Germinal center (tissue), 1 donor: ENCODE measurements around the gene NCBP1.

Source experiments
- DNase-seq: peaks from one replicate; pipeline ENCODE4 v3.0.0; 2012; ENCODE audit warnings: mixed read lengths, low spot score

Gene NCBP1

DNA sequence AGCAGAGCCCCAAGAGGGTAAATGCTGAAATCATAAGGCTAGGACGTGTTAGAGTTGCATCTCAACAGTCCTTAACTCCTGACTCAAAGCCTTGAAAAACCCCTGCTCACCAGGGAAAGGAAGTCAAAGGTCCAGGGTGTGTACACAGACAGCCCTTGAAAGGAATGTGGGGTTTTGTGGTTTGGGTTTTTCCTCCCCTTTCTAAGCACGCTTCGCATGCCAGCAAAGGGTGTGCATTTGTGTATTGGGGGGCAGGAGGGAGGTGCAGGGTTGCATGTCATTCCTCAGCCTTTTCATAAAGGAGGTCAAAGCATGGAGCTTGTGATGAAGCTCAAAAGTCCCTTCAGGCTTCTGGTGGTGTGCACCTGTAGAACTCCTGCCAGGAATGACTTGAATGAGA is 80.8 kb downstream of the NCBP1 start:
- no peak for DNase-seq

DNA sequence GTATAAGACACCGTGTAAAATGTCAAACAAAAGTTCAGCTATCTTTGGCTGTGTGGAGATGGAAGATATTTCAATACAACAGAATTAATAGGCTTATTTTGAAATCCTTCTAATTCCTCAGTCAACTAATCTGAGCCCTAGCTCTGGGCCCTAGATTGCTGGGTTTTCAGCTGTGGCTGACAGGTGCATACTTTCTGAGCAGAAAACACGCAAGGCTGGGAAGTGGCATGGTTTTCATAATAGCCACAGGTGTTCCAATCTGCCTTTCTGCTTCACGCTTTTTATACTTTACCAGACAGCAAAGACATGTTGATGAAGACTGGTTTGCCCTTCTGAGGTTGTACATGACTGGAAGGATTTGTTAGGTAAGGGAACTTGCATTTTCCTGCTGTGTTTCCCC is 84.2 kb downstream of the NCBP1 start:
- no peak for DNase-seq

DNA sequence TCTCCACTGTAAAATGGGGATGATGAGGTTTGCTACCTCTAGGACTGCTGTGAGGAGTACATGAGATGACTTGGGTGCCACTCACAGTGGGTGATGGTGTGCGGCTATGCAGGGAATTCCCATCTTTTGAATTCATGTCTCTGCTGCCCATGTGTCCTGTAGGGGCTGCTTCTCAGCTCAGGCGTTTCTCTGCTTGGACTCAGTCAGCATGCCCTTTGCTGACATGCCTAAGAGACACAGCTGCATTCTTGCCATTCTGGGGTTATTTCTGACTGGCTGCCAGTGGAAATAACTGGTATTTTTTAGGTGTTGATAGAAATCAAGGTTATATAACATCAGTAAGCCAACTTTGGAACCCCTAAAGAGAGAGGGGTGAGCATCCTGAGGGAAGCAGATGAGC is 87.8 kb downstream of the NCBP1 start:
- DNase-seq = no peak

DNA sequence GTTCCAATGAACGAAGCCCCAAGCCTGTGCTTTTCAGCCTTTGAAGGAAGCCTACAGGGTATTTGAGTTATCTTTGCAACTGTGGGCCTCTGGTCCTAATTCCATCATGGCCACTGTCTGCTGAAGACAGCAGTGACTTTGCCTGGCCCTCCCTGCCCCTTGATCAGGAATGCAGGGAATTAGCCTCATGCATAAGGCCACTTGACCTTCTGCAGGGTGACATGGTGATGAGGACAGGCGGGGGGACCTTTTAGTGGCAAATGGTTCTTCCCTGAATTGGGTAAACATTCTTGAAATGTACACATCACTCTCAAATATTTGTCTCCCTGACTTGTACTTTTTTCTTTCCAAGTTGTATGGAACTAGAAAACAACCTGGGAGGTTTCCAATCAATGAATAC is 88.7 kb downstream of the NCBP1 start:
- no peak for DNase-seq
